KOPT-K1 (cell line): Measurements from ENCODE around the gene PDGFRB.

Source experiments
- H3K27ac ChIP-seq: fragments of 200-600 bp; sonication (generic); 2 replicates; pipeline ENCODE4 v1.5.1; 2016; ENCODE audit warnings: antibody characterized with exemption, mild to moderate bottlenecking, low read depth, low read length; ENCODE audit not compliant: poor library complexity, severe bottlenecking
- H3K36me3 ChIP-seq: fragments of 200-600 bp; sonication (generic); 2 replicates; pipeline ENCODE4 v1.5.1; 2017; ENCODE audit warnings: antibody characterized with exemption, mild to moderate bottlenecking, low read length, moderate library complexity; ENCODE audit not compliant: insufficient read depth
- H3K9me3 ChIP-seq: fragments of 200-600 bp; sonication (generic); 2 replicates; pipeline ENCODE4 v1.5.1; 2017; ENCODE audit warnings: antibody characterized with exemption, low read length, mild to moderate bottlenecking; ENCODE audit not compliant: insufficient read depth, poor library complexity, severe bottlenecking

Gene PDGFRB

GRCh38 chr5:150186897-150187296 is 31.3 kb upstream of the PDGFRB start:
- H3K9me3 ChIP-seq = no peaks in the 10 kb centered on the region
- H3K36me3 ChIP-seq = no peaks in the 10 kb centered on the region
- no peak overlapping the region for H3K27ac ChIP-seq

GRCh38 chr5:150186137-150186536 is 30.5 kb upstream of the PDGFRB start:
- no peak overlapping the region for H3K27ac ChIP-seq
- H3K36me3 ChIP-seq = no peaks in the 10 kb centered on the region
- no peaks in the 10 kb centered on the region for H3K9me3 ChIP-seq

- H3K9me3 ChIP-seq = no peaks in the 10 kb centered on the region
- no peak overlapping the region for H3K27ac ChIP-seq
- no peaks in the 10 kb centered on the region for H3K36me3 ChIP-seq
These were observed 29.6 kb upstream of the PDGFRB start for GRCh38 chr5:150184990-150185912.

DNA sequence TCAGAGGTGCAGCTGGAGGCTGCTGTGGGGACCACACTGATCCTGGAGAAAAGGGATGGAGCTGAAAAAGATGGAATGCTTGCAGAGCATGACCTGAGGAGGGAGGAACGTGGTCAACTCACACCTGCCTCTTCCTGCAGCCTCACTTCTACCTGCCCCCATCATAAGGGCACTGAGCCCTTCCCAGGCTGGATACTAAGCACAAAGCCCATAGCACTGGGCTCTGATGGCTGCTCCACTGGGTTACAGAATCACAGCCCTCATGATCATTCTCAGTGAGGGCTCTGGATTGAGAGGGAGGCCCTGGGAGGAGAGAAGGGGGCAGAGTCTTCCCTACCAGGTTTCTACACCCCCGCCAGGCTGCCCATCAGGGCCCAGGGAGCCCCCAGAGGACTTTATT is 28.4 kb upstream of the PDGFRB start:
- Histone ChIP-seq H3K27ac (no peak overlapping the region), H3K9me3 (no peaks in the 10 kb centered on the region), H3K36me3 (no peaks in the 10 kb centered on the region)

DNA sequence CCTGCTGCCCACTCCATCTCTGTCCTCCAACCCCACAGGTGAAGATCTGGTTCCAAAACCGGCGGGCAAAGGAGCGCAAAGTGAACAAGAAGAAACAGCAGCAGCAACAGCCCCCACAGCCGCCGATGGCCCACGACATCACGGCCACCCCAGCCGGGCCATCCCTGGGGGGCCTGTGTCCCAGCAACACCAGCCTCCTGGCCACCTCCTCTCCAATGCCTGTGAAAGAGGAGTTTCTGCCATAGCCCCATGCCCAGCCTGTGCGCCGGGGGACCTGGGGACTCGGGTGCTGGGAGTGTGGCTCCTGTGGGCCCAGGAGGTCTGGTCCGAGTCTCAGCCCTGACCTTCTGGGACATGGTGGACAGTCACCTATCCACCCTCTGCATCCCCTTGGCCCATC is 27.8 kb upstream of the PDGFRB start:
- Histone ChIP-seq H3K9me3 (no peaks in the 10 kb centered on the region), H3K27ac (no peak overlapping the region), H3K36me3 (no peaks in the 10 kb centered on the region)

GRCh38 chr5:150182774-150183173 is 27.1 kb upstream of the PDGFRB start:
- Histone ChIP-seq H3K27ac (no peak overlapping the region), H3K36me3 (no peaks in the 10 kb centered on the region), H3K9me3 (no peaks in the 10 kb centered on the region)

DNA sequence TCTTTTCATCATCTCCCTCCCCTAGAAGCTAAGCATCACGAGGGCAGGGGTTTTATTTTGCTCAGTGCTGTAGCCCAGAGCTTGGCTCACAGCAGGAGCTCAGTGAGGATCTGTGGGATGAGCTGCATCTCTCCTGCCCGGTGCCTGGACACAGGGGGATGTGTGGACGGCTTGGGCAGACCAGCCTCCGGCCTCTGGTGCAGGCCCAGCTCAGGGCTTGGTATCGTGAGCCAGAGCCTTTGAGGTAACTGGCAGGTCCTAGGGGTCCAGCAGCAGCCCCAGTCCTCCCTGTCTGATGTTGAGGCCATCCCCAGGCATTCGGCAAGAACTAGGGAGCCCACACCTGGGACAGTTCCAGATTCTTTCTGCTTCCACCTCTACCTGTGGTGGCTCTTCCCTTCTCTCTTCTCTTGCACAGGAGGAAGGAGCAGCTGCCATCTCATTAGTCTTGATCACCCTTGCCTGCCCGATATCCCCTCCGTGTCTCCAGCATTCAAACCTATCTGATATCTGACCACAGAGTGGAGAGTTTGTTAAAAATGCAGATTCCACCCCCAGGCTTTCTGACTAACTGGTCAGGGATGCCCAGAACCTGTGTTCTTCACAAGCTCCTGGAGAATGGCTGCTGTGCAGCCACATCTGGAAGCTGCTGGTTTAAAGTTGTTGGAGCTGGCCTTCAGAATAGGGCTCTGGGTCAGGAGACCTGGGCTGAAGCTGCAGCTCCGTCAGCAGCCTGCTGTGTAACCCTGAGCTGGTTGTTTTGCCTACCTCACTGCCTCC is 26.3 kb upstream of the PDGFRB start:
- H3K27ac ChIP-seq = no peak overlapping the region

GRCh38 chr5:150181027-150181426 is 25.4 kb upstream of the PDGFRB start:
- Histone ChIP-seq H3K36me3 (no peaks in the 10 kb centered on the region), H3K27ac (no peak overlapping the region)

More for the DNA sequence above, 26.3 kb upstream of the PDGFRB start:
- no peaks in the 10 kb centered on the region for H3K9me3 ChIP-seq
- H3K36me3 ChIP-seq = no peaks in the 10 kb centered on the region

DNA sequence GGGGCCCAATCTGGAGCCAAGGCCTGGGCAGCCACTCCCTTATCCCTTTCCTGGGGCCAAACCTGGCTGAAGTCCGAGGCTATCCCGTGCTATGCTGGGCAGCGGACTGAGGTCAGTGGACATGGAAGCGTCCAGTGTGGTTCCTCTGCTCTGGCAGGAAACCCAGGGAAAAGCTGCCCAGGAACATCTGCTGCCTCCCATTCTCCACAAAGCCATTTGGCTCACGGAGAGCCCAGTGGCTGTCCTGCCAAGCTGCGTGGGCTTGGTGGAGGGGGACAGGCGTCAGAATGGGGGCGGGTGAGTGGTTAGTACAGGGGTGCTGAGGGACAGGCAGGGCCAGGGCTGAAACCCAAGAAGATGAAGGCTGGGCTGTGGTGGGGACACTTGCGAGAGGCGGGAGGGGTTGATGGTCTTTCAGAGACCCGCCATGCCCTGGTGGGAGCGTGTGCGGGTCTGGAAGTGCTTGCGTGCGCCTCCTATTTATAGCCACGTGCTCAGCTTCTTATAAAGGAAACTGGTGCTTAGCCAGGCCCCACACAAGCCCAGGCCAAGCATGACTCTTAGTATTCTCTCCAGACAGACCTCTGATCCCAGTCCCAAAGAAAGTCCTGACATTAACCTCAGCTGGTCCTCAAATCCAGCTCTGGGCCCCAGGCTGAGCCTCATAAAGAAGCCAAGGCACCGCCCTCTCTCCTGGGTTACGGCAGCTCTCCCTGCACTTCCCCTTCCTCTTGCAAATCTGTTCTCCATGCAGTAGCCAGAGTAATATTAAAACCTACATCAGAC is 24.8 kb upstream of the PDGFRB start:
- Histone ChIP-seq H3K27ac (no peak overlapping the region), H3K9me3 (no peaks in the 10 kb centered on the region), H3K36me3 (no peaks in the 10 kb centered on the region)

More at GRCh38 chr5:150181027-150181426, 25.4 kb upstream of the PDGFRB start:
- no peaks in the 10 kb centered on the region for H3K9me3 ChIP-seq

DNA sequence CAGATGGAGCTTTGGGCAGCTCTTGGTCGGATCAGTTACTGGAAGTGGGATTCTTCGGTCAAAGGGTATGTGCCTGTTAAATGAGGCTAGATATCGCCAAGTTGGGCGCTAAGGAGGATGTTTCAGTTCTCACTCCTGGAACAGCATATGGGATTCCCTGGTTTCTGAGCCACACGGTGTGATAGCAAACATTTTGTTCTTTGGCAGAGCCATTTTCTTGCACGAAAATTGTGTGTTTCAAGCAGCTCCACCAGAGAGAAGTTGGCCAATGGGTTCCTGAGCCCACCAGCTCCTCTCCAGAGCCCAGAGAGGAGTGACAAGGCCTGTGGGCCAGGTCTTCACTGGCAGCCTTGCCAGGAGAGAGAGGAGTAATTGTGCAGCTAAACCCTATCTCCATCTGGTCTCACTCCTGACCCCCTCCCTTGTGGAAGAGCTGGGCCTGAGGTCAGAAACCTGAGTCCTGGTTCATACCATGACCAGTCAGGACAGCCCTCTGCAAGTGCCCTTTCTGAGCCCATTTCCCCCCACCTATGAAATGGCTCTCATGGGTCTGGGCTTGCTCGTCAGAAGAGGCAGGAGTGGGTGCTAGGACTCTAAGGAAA is 23.5 kb upstream of the PDGFRB start:
- H3K36me3 ChIP-seq = no peaks in the 10 kb centered on the region
- no peaks in the 10 kb centered on the region for H3K9me3 ChIP-seq
- no peak overlapping the region for H3K27ac ChIP-seq

GRCh38 chr5:150178262-150178661 is 22.6 kb upstream of the PDGFRB start:
- Histone ChIP-seq H3K36me3 (no peaks in the 10 kb centered on the region), H3K27ac (no peak overlapping the region), H3K9me3 (no peaks in the 10 kb centered on the region)

DNA sequence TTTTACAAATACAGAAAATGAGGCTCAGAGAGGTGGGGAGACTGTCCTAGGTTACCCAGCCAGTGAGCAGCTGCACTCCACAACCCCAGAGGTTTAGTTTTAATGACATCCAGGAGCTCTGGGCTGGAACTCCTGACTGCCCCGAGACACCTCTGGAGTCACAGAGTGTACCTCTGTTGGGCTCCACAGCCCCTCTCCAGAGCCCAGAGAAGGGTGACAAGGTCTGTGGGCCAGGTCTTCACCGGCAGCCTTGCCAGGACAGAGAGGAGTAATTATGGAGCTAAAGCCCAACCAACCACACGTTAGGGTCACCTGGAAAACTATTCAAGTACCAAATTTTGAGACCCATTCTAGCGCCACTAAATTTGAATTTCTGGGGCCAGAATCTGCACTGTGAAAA is 22.1 kb upstream of the PDGFRB start:
- Histone ChIP-seq H3K9me3 (no peaks in the 10 kb centered on the region), H3K27ac (no peak overlapping the region), H3K36me3 (no peaks in the 10 kb centered on the region)

DNA sequence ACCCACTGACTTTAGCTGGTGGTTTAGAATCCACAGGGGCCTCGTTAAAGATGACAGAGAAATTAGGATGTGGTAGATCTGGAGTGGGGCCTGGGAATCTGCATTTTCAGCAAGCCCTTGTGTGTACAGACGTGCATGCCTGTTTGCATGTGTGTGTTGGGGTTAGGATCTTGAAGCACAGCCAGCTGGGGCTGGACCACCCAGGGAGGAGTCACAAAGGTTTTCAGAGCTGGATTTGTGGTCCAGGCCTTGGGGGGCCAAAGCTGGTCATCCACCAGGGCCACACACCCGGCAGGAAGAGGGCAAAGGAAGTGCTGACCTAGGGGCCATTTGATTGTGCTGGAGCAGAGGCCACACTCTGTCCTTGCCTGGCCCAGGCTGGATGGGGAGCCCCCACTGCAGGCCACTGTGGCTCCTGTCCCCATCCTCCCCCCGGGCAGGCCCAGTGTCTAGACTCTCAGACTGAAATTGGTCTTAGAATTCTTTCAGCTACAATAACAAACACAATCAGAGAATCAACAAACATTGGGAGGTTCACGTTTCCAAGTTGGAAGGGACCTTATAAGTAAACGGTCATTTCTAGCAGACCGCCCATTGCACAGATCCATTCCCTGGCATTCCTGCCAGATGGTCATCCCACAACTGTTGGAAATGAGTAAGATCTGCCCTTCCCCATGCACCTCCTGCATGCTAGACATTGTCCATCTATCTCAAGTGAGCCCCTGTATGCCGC is 21.3 kb upstream of the PDGFRB start:
- Histone ChIP-seq H3K36me3 (no peaks in the 10 kb centered on the region), H3K27ac (no peak overlapping the region), H3K9me3 (no peaks in the 10 kb centered on the region)

DNA sequence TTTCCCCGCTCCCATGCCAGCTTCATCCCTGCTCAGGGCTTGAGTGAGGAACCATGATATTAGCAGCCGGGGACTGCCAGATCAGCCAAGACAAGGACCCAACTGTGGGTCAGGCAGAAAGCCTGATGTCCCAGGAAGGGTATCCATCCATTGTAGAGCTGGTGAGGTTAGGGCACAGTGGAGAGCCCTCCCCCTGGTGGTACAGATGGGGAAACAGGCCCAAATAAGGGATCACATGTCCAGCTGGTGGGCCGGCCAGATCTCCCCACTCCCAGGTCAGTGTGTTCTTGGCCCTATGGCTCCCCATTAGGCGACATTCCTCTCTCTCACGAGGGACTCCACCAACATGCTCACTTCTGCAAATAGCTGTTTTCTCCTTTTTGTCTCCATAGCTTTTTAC is 19.9 kb upstream of the PDGFRB start:
- no peaks in the 10 kb centered on the region for H3K9me3 ChIP-seq
- no peaks in the 10 kb centered on the region for H3K36me3 ChIP-seq
- H3K27ac ChIP-seq = no peak overlapping the region
